Measurements from ENCODE around the gene AP1AR.
"Not testable (repeated sequence)": the region's sequence is repeated elsewhere in the genome, so short reads cannot be mapped to it uniquely, and the experiment has no call there.

The AP1AR gene, protein sequence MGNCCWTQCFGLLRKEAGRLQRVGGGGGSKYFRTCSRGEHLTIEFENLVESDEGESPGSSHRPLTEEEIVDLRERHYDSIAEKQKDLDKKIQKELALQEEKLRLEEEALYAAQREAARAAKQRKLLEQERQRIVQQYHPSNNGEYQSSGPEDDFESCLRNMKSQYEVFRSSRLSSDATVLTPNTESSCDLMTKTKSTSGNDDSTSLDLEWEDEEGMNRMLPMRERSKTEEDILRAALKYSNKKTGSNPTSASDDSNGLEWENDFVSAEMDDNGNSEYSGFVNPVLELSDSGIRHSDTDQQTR

DNA sequence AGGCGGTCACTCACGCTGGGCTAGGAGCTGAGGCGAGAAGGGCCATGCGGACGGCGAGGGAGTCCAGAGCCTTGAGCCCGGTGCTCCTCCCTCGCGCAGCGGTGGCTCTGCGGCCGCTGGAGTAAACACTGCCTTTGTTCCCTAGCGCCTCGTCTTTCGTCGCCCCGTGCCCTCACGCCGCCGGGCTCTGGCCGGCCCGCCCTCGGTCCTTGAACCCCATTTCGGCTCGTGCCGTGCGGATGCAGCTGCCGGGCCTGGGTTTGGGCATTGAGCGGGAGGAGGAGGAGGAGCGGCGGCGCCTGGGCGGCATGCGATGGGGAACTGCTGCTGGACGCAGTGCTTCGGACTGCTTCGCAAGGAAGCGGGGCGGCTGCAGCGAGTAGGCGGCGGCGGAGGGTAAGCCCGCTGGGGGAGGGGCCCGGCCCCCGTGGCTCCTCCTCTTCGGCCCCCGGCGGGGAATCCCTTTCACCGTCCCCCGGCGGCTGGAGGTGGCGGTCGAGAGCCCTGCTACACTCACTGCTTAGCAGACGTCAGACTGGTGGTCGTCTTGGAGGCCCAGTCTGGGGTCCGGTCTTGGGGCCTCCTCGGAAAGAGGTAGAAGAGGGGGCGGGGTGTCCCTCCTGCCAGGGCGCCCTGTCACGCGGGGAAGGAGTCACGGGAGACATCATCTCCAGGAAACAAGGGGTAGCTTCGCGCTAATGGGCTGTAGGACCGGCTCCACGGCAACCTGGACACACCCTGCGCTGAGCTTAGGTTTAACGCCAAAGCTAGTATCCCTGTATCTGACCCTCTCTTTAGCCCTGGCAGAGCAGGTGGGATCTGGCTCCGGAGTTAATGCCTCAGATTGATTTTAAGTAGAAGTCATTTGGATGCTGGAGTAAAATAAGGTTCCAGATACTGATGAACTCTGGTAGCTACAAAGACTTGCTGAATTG lies at the start of gene AP1AR:
Gene AP1AR, plus strand, starts transcription at position 9 of the 935 bp plus-strand sequence. Its CDS starts 305 bp downstream, at position 314.
- peak; percentile 76 for DNase-seq

- DNase-seq, result no peak
Measured at GRCh38 chr4:112182604-112183003, 49.0 kb upstream of the AP1AR start.

DNA sequence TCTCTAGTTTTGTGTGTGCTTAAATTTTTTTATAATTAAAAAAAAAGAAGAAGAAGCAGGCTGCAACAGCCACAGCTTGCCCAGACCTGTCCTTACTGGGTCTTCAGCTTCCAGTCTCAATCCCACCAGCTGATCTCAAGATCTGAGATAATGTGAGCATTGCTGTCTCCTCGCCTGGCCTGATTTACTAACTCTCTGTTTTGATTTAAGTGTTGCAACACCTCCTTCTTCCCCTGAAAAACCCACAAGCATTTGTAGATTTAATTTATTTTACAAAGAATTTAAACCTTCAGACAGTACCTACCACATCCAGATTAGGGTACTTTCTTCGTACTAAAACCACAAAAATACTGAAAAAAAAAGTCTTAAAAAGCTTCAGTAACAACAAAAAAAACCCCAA lies 48.3 kb upstream of the AP1AR start:
- DNase-seq, result no peak

DNA sequence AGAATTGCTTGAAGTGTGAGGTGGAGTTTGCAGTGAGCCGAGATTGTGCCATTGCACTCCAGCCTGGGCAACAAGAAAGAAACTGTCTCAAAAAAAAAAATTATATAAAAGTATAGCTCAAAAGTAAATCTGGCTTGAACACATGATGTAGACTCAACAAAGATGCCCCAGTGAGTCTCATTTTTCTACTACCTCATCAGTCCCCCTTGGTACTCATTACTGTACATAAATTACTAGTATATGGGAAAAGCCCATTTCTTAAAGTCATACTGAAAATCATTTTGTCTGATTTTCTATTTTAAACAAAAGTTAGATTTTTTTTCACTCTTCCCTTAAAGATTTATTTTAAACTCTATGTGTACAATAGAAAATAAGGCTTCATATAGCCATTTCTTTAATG lies 47.1 kb upstream of the AP1AR start:
- DNase-seq, result no peak

- DNase-seq, result no peak
Measured at GRCh38 chr4:112185334-112185733, 46.3 kb upstream of the AP1AR start.

DNA sequence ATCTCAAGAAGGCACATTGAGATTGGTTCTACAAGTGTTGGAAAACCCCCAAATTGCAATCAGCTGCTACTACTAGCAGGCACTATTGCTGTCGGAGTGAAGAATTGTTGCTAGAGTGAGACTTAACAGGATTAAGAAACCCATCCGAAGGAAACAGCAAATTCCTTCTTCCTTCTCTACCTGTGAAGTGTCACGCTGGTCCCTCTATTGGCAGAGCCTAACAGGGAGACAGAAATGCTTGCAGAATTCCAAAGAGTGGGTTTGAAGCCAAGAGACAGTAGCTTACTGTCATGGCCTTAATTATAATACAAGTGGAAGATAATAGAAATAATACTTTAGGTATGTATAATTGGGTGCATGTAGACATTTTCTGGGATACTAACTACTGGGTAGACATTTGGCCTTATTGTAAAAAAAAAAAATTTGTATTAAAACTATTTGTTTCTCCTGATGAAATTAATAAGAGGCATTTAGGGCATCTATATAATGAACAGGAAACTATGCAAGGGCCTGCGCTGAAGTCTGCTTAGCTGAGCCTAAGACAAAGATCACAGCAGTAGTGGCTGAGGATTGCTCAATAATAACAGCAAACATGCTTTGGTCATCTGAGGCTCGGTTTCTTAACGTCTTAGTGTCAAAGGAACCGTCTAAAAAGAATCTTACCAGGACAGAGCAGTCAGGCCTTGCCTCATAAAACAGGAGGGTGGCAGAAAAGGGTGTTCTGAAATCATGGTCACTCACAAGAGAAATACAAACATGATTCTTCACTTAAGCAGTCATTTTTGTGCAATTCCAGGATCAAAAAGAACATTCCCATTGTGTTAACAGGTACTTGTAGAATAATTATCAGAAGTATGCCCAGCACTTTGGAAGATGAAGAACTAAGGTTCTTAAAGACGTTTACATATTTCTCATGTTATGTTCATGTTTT lies 45.6 kb upstream of the AP1AR start:
- no peak for DNase-seq

DNA sequence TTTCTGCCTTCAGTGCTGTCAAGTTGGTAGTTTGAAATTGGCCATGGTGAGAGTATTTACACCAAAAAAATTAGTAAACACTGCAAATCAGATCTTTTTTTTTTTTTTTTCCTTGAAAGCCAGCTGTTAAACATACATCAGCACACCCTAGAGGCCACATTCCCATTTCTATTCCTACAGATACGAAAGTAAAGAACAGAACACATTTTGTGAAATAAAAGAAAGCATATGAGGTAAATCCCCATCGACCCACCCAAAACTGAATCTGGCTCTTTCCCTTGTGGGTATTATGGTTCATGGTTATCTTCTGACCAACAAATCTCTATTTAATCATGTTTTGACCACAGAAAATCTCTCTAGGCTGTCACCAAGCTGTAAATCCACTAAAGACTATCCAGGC lies 41.8 kb upstream of the AP1AR start:
- DNase-seq, result no peak

GRCh38 chr4:112190684-112191083 lies 40.9 kb upstream of the AP1AR start:
- DNase-seq, result no peak

DNA sequence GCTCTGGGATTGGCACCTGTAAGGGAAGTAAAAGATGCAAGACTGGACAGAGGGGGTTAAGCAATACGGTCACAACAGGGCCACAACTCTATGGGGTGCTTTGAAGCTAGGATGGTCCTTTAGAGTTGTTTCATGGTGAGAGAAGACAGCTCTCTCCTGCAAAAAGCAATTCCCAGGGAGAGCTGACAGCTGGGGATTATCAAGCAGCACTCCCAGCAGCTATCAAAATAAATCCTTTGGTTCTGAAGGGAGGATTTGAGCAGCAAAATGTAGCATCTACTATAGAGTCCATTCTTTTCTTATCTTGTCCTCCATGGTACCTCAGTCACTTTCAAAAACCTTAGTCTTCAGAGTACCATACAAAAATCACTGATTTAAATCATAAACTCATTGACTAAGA lies 35.1 kb upstream of the AP1AR start:
- DNase-seq, result no peak

- DNase-seq, result no peak
Measured at GRCh38 chr4:112199041-112199440, 32.5 kb upstream of the AP1AR start.

DNA sequence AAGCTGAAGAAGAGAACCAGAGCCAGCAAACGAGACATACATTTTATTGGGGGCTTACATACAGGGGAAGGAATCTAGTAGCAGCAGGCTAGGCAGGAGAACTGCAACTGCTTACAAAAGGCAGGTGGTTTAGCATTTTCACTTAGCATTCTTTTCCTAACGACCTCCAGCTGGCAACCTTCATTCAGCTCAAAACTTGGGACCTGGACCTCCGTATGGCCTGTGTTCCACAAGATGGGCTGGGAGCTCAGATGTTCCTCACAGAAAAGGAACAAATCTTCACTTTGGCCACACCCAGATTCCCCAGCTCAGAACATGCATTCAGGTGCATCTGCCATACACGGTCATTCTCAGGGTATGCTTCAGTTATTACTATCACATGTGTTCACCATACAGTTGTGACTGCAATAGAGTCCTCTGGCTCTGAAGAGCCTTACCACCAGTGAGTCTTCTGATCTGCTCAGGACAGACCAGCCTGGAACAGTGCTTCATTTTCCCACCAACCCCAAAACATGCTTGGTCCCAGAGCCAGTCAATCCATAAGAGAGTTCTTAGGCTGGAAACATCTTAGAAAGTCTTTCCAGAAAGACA lies 29.6 kb upstream of the AP1AR start:
- DNase-seq, result no peak

- DNase-seq, result no peak
Measured at GRCh38 chr4:112203593-112203992, 28.0 kb upstream of the AP1AR start.

GRCh38 chr4:112206431-112206830 lies 25.2 kb upstream of the AP1AR start:
- no peak for DNase-seq

- DNase-seq, result not testable (repeated sequence)
Measured at GRCh38 chr4:112208137-112209095, 23.2 kb upstream of the AP1AR start.

DNA sequence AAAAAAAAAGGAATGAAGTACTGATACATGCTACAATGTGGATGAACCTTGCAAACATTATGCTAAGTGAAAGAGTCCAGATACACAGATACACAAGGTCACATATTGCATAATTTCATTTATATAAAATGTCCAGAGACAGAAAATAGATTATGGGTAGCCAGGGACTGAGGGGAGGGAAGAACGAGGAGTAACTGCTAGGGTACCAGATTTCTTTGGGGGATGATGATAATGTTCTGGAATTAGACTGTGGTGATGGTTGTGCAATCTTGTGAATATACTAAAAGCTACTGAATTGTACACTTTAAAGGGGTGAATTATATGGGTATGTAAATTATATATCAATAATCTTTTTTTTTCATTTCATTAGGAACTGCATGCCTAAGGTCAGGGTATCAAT lies 20.8 kb upstream of the AP1AR start:
- no peak for DNase-seq

- no peak for DNase-seq
Measured at GRCh38 chr4:112213091-112213490, 18.5 kb upstream of the AP1AR start.

DNA sequence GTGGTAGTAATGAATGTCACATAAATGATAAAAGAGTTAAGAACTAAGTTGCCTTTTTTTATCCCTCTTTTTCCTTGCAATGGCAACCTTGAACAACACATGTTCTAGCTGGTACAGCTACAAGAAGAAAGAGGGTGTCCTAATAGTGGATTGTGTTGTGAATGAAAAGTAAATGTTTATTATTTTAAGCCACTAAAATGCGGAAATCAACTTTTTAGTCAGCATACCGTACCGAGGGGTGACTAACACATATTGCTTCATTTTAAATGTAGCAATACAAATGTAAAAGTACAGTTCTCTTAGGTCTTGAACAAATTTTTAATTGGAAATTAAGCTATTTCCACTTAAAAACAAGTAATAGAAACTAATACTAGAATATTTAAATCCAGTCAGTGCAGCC lies 17.7 kb upstream of the AP1AR start:
- DNase-seq, result no peak

GRCh38 chr4:112214390-112215264 lies 17.0 kb upstream of the AP1AR start:
- no peak for DNase-seq

DNA sequence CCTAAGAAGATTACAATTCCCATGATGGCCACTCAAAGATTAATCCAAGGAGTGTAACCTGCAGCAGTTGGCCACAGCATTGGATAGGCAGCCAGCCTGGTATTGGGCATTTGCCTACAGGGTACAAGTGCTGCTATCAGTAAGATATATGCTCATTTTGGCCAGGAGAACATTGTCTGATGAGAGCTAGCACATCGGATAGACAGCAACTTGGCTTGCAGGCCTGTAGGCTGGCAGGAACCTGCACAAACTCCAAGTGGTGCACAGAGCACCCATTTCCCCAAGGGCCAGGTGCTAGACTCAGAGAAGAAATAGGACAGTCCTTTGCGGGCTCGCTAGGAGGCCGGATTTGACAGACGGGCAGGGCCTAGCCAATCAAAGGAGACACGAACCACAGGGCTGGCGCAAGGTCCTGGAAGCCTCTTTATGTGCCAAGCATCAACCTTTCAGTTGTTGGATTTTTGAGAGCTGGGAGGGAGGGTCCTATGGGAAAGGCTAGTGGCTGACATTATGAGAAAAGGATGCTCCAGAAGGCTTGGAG lies 11.7 kb upstream of the AP1AR start:
- no peak for DNase-seq
